Activated CD8-positive, alpha-beta T cell treated with anti-CD3 and anti-CD28 coated beads for 36 hours (primary cell): ENCODE results near the gene FBXO10. TPM values are rescaled to one million over a fixed set of nuclear protein-coding genes. Genes with fewer than 3 reads are reported as not detected.

ENCODE experiments used
- ATAC-seq: fragments of 200-7000 bp; cut with Tn5 transposase; one replicate; pipeline ENCODE4 v1.10.0; 2021; ENCODE audit warnings: mild to moderate bottlenecking, moderate library complexity
- CTCF ChIA-PET: fragments of 350-600 bp; sonication (Branson Sonifier 250); formaldehyde crosslinking; loops from one replicate; lab custom pipeline; 2021; ENCODE audit warnings: antibody characterized with exemption; lab: Charles Lee
- POLR2A ChIA-PET: fragments of 350-600 bp; sonication (Branson Sonifier 250); formaldehyde crosslinking; loops from one replicate; lab custom pipeline; 2021; ENCODE audit warnings: antibody characterized with exemption; lab: Charles Lee
- DNase-seq: peaks from one replicate; pipeline ENCODE4 v3.0.0-alpha.2; 2020
- H3K27ac Mint-ChIP-seq: one replicate; pipeline ENCODE4 v1.8.0; 2021; ENCODE audit warnings: mild to moderate bottlenecking, mixed read lengths
- H3K27me3 Mint-ChIP-seq: one replicate; pipeline ENCODE4 v1.8.0; 2021; ENCODE audit warnings: mixed read lengths
- H3K36me3 Mint-ChIP-seq: one replicate; pipeline ENCODE4 v1.8.0; 2021; ENCODE audit warnings: low read depth, mixed read lengths
- H3K4me1 Mint-ChIP-seq: one replicate; pipeline ENCODE4 v1.8.0; 2021; ENCODE audit warnings: low read depth, mixed read lengths
- H3K4me3 Mint-ChIP-seq: one replicate; pipeline ENCODE4 v1.8.0; 2021; ENCODE audit warnings: mild to moderate bottlenecking, moderate library complexity, mixed read lengths
- H3K9me3 Mint-ChIP-seq: one replicate; pipeline ENCODE4 v1.8.0; 2021; ENCODE audit warnings: mixed read lengths
- intact Hi-C: fragments of 100-400 bp; cut with micrococcal nuclease; formaldehyde crosslinking; loops from one replicate; pipeline ENCODE4 v1.10.0; 2022
- total RNA-seq, 2 experiments: library from RNA; stranded (reverse); gene quantifications; one replicate each; pipeline ENCODE4 v1.2.3, GENCODE V29; 2021
- TF ChIP-seq, protein P1 (sequence below): fragments of 200-600 bp; IDR thresholded peaks from one replicate; pipeline ENCODE4 v1.8.0; 2022; ENCODE audit warnings: antibody characterized with exemption, mild to moderate bottlenecking

The FBXO10 gene
- total RNA-seq, 2 experiments from 2014 or later = 2.5 to 3.6 TPM

DNA sequence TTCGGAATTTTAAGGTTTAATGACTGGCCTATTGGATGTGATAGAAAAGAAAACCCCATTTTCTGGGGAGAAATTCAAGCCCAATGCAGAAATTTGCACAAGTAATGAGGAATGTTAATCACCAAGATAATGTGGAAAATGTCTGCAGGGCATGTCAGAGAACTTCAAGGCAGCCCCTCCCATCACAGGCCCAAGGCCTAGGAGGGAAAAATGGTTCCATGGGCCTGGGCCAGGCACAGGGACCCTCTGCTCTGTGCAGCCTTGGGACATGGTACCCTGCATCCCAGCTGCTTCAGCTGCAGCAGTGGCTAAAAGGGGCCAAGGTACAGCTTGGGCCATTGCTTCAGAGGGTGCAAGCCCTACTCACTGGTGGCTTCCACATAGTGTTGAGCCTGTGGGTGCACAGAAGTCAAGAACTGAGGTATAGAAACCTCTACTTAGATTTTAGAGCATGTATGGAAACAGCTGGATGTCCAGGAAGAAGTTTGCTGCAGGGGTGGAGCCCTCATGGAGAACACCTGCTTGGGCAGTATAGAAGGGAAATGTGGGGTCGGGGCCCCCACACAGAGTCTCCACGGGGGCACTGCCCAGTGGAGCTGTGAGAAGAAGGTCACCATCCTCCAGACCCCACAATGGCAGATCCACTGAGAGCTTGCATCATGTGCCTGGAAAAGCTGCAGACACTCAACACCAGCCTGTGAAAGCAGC, 12.2 kb downstream of the FBXO10 start:
- intact Hi-C loops = no loop called here
- no peaks in the 10 kb centered on the region for H3K27me3 Mint-ChIP-seq
- H3K9me3 Mint-ChIP-seq = peaks cover 14% of the 10 kb centered on the region
- peaks cover 3% of the 10 kb centered on the region for H3K4me1 Mint-ChIP-seq
- H3K36me3 Mint-ChIP-seq = peaks cover 29% of the 10 kb centered on the region
- ChIA-PET CTCF (no interaction called here), POLR2A (no interaction called here)
- H3K27ac Mint-ChIP-seq = no peak overlapping the region
- H3K4me3 Mint-ChIP-seq = no peak overlapping the region
- no peak for ATAC-seq
- TF ChIP-seq, protein P1, sequence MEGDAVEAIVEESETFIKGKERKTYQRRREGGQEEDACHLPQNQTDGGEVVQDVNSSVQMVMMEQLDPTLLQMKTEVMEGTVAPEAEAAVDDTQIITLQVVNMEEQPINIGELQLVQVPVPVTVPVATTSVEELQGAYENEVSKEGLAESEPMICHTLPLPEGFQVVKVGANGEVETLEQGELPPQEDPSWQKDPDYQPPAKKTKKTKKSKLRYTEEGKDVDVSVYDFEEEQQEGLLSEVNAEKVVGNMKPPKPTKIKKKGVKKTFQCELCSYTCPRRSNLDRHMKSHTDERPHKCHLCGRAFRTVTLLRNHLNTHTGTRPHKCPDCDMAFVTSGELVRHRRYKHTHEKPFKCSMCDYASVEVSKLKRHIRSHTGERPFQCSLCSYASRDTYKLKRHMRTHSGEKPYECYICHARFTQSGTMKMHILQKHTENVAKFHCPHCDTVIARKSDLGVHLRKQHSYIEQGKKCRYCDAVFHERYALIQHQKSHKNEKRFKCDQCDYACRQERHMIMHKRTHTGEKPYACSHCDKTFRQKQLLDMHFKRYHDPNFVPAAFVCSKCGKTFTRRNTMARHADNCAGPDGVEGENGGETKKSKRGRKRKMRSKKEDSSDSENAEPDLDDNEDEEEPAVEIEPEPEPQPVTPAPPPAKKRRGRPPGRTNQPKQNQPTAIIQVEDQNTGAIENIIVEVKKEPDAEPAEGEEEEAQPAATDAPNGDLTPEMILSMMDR = no peak
- no peak for DNase-seq

DNA sequence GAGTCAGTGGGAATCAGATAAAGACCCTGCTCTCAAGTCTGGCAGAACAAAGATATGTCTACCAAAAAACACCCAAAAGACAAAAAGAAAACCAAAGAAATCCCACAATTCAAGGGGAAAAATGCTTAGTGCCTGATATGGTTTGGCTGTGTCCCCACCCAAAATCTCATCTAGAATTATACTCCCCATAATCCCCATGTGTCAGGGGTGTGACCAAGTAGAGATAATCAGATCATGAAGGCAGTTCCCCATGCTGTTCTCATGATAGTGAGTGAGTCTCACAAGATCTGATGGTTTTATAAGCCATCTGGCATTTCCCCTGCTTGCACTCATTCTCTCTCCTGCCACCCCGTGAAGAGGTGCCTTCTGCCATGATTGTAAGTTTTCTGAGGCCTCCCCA, 13.4 kb downstream of the FBXO10 start:
- H3K36me3 Mint-ChIP-seq = peaks cover 24% of the 10 kb centered on the region
- TF ChIP-seq, protein P1 = no peak
- peaks cover 3% of the 10 kb centered on the region for H3K4me1 Mint-ChIP-seq
- no peaks in the 10 kb centered on the region for H3K27me3 Mint-ChIP-seq
- no peak overlapping the region for H3K27ac Mint-ChIP-seq
- CTCF ChIA-PET = no interaction called here
- ATAC-seq (no peak), DNase-seq (no peak)
- H3K4me3 Mint-ChIP-seq = no peak overlapping the region
- intact Hi-C loops = no loop called here
- POLR2A ChIA-PET = no interaction called here
- H3K9me3 Mint-ChIP-seq = peaks cover 14% of the 10 kb centered on the region

- TF ChIP-seq, protein P1 = no peak
These were observed 14.5 kb downstream of the FBXO10 start for GRCh38 chr9:37561682-37562081.

GRCh38 chr9:37559855-37560592, 16.2 kb downstream of the FBXO10 start:
- ChIA-PET CTCF (no interaction called here), POLR2A (interaction anchor here (1.3 kb wide), 1 partner anchor 17 kb away, joined by 3 read pairs; no protein-coding TSS in a partner anchor)
- TF ChIP-seq, protein P1 = no peak
- ATAC-seq (no peak), DNase-seq (no peak)
- peaks cover 3% of the 10 kb centered on the region for H3K4me1 Mint-ChIP-seq
- H3K4me3 Mint-ChIP-seq = no peak overlapping the region
- no peaks in the 10 kb centered on the region for H3K27me3 Mint-ChIP-seq
- H3K9me3 Mint-ChIP-seq = peaks cover 10% of the 10 kb centered on the region
- intact Hi-C loops = no loop called here
- H3K27ac Mint-ChIP-seq = no peak overlapping the region
- H3K36me3 Mint-ChIP-seq = peaks cover 18% of the 10 kb centered on the region

More at GRCh38 chr9:37561682-37562081, 14.5 kb downstream of the FBXO10 start:
- intact Hi-C loops = no loop called here
- H3K4me1 Mint-ChIP-seq = peaks cover 3% of the 10 kb centered on the region
- ChIA-PET POLR2A (no interaction called here), CTCF (no interaction called here)
- H3K4me3 Mint-ChIP-seq = no peak overlapping the region
- H3K27me3 Mint-ChIP-seq = no peaks in the 10 kb centered on the region
- H3K27ac Mint-ChIP-seq = no peak overlapping the region
- H3K36me3 Mint-ChIP-seq = peaks cover 24% of the 10 kb centered on the region
- no peak for DNase-seq
- no peak for ATAC-seq
- H3K9me3 Mint-ChIP-seq = peaks cover 14% of the 10 kb centered on the region

DNA sequence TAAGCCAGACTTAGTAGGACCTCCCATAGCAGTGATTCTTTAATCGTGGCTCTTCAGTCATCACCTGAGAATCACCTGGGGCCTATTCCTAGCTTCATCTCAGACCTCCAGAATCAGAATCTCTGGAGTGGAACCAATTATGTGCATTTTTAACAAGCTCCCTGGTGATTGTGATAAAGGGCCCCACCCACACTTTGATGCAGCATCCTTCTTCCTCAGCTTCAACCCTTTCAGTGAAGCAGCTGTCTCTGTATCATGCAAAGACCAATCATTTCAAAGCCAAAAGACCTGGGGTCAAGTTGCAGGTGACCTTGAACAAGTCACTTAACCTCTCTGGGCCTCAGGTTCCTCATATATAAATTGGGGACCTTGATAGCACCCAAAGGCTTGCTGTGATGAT, 17.1 kb downstream of the FBXO10 start:
- ChIA-PET CTCF (no interaction called here), POLR2A (no interaction called here)
- H3K27ac Mint-ChIP-seq = no peak overlapping the region
- peaks cover 9% of the 10 kb centered on the region for H3K36me3 Mint-ChIP-seq
- TF ChIP-seq, protein P1 = no peak
- intact Hi-C loops = no loop called here
- no peaks in the 10 kb centered on the region for H3K27me3 Mint-ChIP-seq
- DNase-seq = no peak
- no peak overlapping the region for H3K4me3 Mint-ChIP-seq
- peaks cover 2% of the 10 kb centered on the region for H3K9me3 Mint-ChIP-seq
- H3K4me1 Mint-ChIP-seq = peaks cover 3% of the 10 kb centered on the region
- no peak for ATAC-seq
